ENCODE data around the gene PGBD5. TPM values are rescaled to one million over a fixed set of nuclear protein-coding genes. Genes with fewer than 3 reads are reported as not detected.

Gene PGBD5
- total and polyA plus RNA-seq, 2 donors (not counting 1 experiment from before 2014, with no cell fraction given): 0.10 to 0.17 TPM

GRCh38 chr1:230271300-230272035 is 154.7 kb downstream of the PGBD5 start:
- no peak for TF ChIP-seq EZH2 (IDR thresholded peaks at IDR 0.05; ENCODE audit: low read length, missing control alignments)
- Histone ChIP-seq H3K36me3 (ENCODE audit: control insufficient read depth, insufficient read depth, low read length) (peaks cover 8% of the 10 kb centered on the region), H3K4me1 (ENCODE audit: control insufficient read depth, extremely low read depth, insufficient read depth, low read length) (no peaks in the 10 kb centered on the region), H2AFZ (ENCODE audit: low read length) (no peak overlapping the region), H3K27ac (ENCODE audit: insufficient read depth, low read length) (no peak overlapping the region), H3K4me2 (ENCODE audit: extremely low read depth, insufficient read depth, low read length) (no peak overlapping the region), H3K79me2 (ENCODE audit: control insufficient read depth, insufficient read depth, low read length) (no peaks in the 10 kb centered on the region), H3K4me3 (replicated peaks in 1 of 4; ENCODE audit: control extremely low read depth in 1 of 4, insufficient read depth in 1 of 4, low read depth in 3 of 4, low read length in 4 of 4) (no peak overlapping the region), H3K9ac (ENCODE audit: insufficient read depth, low read length) (no peak overlapping the region), H3K9me3 (ENCODE audit: control insufficient read depth, insufficient read depth, low read depth, low read length) (no peaks in the 10 kb centered on the region), H3K27me3 (ENCODE audit: control insufficient read depth, insufficient read depth, low read length) (no peaks in the 10 kb centered on the region), H4K20me1 (ENCODE audit: control insufficient read depth, extremely low read depth, insufficient read depth, low read length) (no peaks in the 10 kb centered on the region)
- DNase-seq (ENCODE audit: low read depth in 2 of 2): no peak

- Histone ChIP-seq H3K27ac (ENCODE audit: insufficient read depth, low read length) (no peak overlapping the region), H3K4me2 (ENCODE audit: extremely low read depth, insufficient read depth, low read length) (no peak overlapping the region), H2AFZ (ENCODE audit: low read length) (no peak overlapping the region), H3K36me3 (ENCODE audit: control insufficient read depth, insufficient read depth, low read length) (peaks cover 3% of the 10 kb centered on the region), H3K4me1 (ENCODE audit: control insufficient read depth, extremely low read depth, insufficient read depth, low read length) (no peaks in the 10 kb centered on the region), H3K27me3 (ENCODE audit: control insufficient read depth, insufficient read depth, low read length) (no peaks in the 10 kb centered on the region), H3K9me3 (ENCODE audit: control insufficient read depth, insufficient read depth, low read depth, low read length) (no peaks in the 10 kb centered on the region), H3K79me2 (ENCODE audit: control insufficient read depth, insufficient read depth, low read length) (no peaks in the 10 kb centered on the region), H3K9ac (ENCODE audit: insufficient read depth, low read length) (no peak overlapping the region), H4K20me1 (ENCODE audit: control insufficient read depth, extremely low read depth, insufficient read depth, low read length) (no peaks in the 10 kb centered on the region), H3K4me3 (replicated peaks in 1 of 4; ENCODE audit: control extremely low read depth in 1 of 4, insufficient read depth in 1 of 4, low read depth in 3 of 4, low read length in 4 of 4) (no peak overlapping the region)
- DNase-seq (ENCODE audit: low read depth in 2 of 2): peak in 1 of 2 donors; percentile 58
- TF ChIP-seq EZH2 (IDR thresholded peaks at IDR 0.05; ENCODE audit: low read length, missing control alignments) (no peak), CTCF (conservative IDR thresholded peaks at IDR 0.05 in 1 of 2, IDR thresholded peaks at IDR 0.05 in 1 of 2; ENCODE audit: low read depth in 1 of 2, low read length in 2 of 2) (no peak)
Measured at GRCh38 chr1:230270559-230271281, 155.4 kb downstream of the PGBD5 start.

GRCh38 chr1:230270185-230270558 is 156.0 kb downstream of the PGBD5 start:
- H3K27ac ChIP-seq (ENCODE audit: insufficient read depth, low read length): no peak overlapping the region

More at GRCh38 chr1:230270185-230270558, 156.0 kb downstream of the PGBD5 start:
- no peaks in the 10 kb centered on the region for H4K20me1 ChIP-seq (ENCODE audit: control insufficient read depth, extremely low read depth, insufficient read depth, low read length)
- H3K36me3 ChIP-seq (ENCODE audit: control insufficient read depth, insufficient read depth, low read length): peaks cover 5% of the 10 kb centered on the region
- H3K9me3 ChIP-seq (ENCODE audit: control insufficient read depth, insufficient read depth, low read depth, low read length): no peaks in the 10 kb centered on the region
- H3K4me2 ChIP-seq (ENCODE audit: extremely low read depth, insufficient read depth, low read length): no peak overlapping the region
- TF ChIP-seq CTCF (conservative IDR thresholded peaks at IDR 0.05 in 1 of 2, IDR thresholded peaks at IDR 0.05 in 1 of 2; ENCODE audit: low read depth in 1 of 2, low read length in 2 of 2) (no peak), EZH2 (IDR thresholded peaks at IDR 0.05; ENCODE audit: low read length, missing control alignments) (no peak)
- H2AFZ ChIP-seq (ENCODE audit: low read length): no peak overlapping the region
- DNase-seq (ENCODE audit: low read depth in 2 of 2): no peak
- no peak overlapping the region for H3K4me3 ChIP-seq (replicated peaks in 1 of 4; ENCODE audit: control extremely low read depth in 1 of 4, insufficient read depth in 1 of 4, low read depth in 3 of 4, low read length in 4 of 4)
- H3K27me3 ChIP-seq (ENCODE audit: control insufficient read depth, insufficient read depth, low read length): no peaks in the 10 kb centered on the region
- H3K4me1 ChIP-seq (ENCODE audit: control insufficient read depth, extremely low read depth, insufficient read depth, low read length): no peaks in the 10 kb centered on the region
- H3K9ac ChIP-seq (ENCODE audit: insufficient read depth, low read length): no peak overlapping the region
- no peaks in the 10 kb centered on the region for H3K79me2 ChIP-seq (ENCODE audit: control insufficient read depth, insufficient read depth, low read length)

Data from fibroblast of lung (primary cell).